ENCODE measurements around the gene DDX18. TPM values are rescaled to one million over a fixed set of nuclear protein-coding genes. Genes with fewer than 3 reads are reported as not detected.

Gene DDX18
- total RNA-seq, 2 donors from 2014 or later, result 36.4 to 45.8 TPM

DNA sequence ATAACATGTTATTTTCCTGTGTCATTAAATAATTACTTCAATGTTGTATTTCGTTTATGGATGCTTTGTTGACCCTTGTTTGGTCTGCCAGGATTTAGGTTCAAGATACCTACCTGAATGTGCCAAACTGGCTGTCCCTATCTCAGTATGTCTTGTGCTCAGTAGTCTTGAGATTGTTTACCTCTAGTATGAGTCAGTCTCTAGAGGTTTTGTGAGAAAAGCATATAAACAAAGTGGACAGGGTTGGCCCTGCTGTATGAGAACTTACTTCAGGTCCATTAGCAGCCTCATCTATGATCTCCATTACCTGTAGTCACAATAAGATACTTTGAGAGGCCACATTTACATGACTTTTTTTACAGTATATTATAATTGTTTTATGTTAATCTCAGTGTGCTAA lies 17.8 kb downstream of the DDX18 start:
- intact Hi-C loops (cut with DNase I), result no loop called here
- no peak for DNase-seq (ENCODE audit: low spot score)

DNA sequence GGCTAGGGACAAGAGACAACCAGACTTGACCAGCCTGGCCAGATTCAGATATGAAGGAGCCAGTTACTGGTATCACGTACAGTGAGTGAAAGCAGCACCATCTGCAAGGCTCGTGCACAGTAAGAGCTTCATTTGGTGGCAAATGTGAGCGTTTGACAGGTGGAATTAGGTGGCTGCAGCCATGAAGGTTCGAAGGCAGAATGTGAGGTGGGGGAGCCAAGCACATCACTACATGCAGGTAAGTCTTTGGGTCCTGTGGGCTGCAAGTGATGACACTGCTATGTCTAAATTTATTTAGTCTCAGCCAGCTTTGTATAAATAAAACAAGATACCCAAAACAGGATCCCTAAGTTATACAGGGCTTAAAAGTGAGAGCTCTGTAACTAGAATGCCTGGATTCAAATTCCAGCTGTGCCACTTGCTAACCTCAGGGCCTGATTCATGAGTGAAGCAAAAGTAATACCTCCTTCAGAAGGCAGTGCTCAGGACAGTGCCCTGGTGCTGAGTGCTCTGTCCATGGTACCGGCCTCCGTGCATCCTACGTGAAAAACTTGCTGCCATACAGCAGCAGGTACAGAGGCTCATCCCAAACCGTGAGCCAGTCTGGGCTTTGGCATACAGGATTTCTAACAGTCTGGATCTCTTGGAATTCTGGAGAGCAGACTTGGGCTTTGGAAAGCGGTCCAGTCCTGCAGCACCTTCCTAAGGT lies 18.6 kb downstream of the DDX18 start:
- no peak for DNase-seq (ENCODE audit: low spot score)
- intact Hi-C loops (cut with DNase I), result no loop called here

DNA sequence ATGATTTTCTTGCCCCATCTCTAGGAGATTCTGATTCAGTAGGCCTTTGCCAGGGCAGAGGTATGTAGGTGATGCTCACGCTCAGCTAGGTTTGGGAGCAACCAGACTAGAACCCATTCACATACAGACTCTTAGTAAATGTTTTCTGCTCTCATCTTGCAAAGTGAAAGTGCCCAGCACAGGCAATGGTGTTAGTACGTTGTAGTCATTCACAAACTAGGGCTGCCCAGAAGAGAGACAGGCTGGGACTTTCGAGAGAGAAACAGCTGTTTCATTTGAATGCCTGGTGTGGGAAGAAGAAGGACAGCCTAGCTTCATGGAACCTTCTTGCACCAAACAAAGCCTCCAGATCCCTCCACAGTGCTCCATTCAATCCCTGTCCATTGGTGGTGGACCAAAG lies 19.4 kb downstream of the DDX18 start:
- intact Hi-C loops (cut with DNase I), result no loop called here

DNA sequence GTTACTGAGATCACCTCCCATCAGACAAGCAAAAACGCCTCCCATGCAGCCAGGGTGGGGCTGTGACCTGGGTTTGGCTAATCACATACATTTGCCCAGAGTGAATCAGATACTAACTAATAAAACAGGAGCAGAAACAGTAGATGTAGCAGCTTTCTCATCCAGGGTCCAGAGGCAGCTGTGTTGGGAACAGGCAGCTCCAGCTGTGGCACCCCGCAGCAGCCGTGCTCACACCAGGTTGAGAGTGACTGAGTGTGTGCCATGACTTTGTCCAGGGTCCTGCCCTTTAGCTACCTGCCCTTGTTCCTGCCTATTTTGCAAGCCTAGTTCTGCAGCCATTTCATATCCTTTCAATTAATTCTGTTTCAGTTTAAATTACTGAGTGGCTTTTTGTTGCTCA lies 20.5 kb downstream of the DDX18 start:
- intact Hi-C loops (cut with DNase I), result loop anchor here in 1 of 2 donors (5.0 kb wide), 1 partner anchor 167 kb away; no protein-coding TSS in a partner anchor
- DNase-seq (ENCODE audit: low spot score), result no peak

More for the DNA sequence above, 19.4 kb downstream of the DDX18 start:
- DNase-seq (ENCODE audit: low spot score), result no peak

DNA sequence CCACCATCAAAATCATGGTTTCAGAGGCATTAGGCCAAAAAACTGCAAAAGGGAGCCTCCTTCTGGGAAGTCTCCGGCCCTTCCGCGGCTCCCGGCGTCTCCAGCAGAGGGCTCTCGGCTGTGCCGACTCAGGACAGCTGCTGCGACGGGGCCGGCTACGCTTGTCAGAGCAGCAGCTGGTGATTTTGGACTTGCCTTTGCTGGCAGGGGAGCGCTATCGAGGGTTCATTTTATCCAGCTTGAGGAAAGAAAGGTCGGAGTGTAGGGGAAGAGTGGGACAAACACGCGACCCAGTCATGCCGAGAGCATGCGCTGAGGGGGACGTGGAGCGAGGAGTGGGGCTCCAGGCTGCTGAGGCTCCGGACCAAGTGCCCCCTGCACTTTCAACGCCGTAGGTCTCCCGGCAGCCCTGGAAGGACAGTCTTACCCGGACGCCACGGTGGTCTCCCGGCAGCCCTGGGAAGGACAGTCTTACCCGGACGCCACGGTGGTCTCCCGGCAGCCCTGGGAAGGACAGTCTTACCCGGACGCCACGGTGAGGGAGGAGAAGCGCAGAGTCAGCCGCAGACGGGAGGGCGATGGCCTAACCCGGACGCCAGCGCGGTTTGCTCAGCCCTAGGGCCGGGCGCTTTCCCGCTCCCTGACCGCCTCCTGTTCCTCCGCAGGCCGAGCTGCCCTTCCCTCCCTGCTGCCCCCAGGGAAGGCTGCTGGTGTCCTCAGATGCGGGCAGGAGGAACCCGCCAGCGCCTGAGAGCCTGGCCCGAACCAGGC lies 21.7 kb downstream of the DDX18 start:
- DNase-seq (ENCODE audit: low spot score), result peak; percentile 96
- intact Hi-C loops (cut with DNase I), result loop anchor here in 1 of 2 donors (5.0 kb wide), 1 partner anchor 166 kb away; no protein-coding TSS in a partner anchor

DNA sequence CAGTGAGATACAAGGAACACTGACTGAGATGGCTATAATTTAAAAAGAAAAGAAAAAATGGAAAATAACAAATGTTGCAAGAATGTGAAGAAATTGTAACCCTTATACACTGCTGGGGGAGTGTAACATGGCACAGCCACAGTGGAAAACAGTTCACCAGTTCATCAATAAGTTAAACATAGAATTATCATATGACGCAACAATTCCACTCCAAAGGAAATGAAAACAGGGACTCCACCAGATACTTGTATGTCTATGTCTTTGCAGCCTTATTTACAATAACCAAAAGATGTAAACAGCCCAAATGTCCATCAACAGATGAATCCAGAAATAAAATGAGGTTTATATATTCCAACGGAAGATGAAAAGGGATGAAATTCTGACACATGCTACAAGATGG lies 30.8 kb downstream of the DDX18 start:
- intact Hi-C loops (cut with DNase I), result no loop called here
- DNase-seq (ENCODE audit: low spot score), result no peak

DNA sequence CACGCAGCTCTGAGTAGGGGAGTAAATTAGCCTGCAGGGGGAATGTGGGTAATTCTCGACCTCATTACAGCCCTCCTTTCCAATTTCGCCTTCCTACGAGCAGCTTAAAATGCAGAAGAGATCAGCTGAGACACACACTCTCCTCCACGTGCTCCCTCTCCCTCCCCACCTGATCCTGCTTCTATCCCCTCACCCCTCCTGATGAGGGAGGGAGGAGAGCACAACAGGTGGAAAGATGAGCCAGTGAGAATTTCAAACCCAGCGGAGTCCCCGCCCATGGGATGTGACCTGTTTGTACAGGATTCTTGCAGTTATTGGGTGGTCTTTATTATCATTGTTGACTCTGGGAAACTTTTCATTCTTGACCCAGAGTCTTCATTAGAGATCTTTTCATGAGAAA lies 35.5 kb downstream of the DDX18 start:
- no peak for DNase-seq (ENCODE audit: low spot score)
- intact Hi-C loops (cut with DNase I), result no loop called here

- intact Hi-C loops (cut with DNase I), result no loop called here
- DNase-seq (ENCODE audit: low spot score), result no peak
These were observed 36.0 kb downstream of the DDX18 start for GRCh38 chr2:117850461-117850860.

GRCh38 chr2:117851969-117852368 lies 37.5 kb downstream of the DDX18 start:
- DNase-seq (ENCODE audit: low spot score), result no peak
- intact Hi-C loops (cut with DNase I), result no loop called here

- intact Hi-C loops (cut with DNase I), result no loop called here
- no peak for DNase-seq (ENCODE audit: low spot score)
These were observed 38.8 kb downstream of the DDX18 start for GRCh38 chr2:117853316-117853715.

DNA sequence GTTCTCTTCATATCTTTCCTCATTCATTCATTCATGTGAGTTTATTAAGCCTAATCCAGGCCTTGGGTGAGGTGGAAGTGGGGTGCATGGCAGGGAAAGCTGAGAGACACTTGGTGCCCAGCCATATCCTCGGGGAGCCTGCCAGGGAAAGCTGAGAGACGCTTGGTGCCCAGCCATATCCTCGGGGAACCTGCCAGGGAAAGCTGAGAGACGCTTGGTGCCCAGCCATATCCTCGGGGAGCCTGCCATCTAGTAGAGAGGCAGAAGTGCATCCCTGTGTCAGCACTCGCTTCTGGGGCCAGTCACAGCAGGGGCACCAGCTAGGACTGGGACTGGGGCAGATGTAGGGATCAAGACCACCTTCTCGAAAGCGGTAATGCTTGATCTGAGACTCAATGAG lies 39.4 kb downstream of the DDX18 start:
- no peak for DNase-seq (ENCODE audit: low spot score)
- intact Hi-C loops (cut with DNase I), result no loop called here

DNA sequence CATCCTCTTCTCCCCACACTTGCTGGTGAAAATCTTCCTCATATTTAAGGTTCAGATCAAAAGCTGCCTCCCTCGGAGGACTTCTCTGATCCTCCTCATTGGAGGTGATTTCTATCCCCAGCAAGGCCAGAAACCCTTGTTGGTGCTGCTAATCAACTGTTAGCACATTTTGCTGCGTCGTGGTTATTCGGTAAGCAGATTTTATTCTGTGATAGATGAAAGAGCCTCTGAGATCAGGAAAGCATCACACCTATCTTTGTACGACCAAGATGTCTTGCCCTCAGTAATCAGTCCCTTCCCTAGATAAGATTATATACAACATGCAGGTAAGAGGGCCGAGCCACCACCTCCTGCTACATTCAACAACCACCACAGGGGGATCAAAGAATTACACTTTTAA lies 40.1 kb downstream of the DDX18 start:
- intact Hi-C loops (cut with DNase I), result no loop called here
- no peak for DNase-seq (ENCODE audit: low spot score)

GRCh38 chr2:117855886-117856285 lies 41.4 kb downstream of the DDX18 start:
- no peak for DNase-seq (ENCODE audit: low spot score)
- intact Hi-C loops (cut with DNase I), result no loop called here

DNA sequence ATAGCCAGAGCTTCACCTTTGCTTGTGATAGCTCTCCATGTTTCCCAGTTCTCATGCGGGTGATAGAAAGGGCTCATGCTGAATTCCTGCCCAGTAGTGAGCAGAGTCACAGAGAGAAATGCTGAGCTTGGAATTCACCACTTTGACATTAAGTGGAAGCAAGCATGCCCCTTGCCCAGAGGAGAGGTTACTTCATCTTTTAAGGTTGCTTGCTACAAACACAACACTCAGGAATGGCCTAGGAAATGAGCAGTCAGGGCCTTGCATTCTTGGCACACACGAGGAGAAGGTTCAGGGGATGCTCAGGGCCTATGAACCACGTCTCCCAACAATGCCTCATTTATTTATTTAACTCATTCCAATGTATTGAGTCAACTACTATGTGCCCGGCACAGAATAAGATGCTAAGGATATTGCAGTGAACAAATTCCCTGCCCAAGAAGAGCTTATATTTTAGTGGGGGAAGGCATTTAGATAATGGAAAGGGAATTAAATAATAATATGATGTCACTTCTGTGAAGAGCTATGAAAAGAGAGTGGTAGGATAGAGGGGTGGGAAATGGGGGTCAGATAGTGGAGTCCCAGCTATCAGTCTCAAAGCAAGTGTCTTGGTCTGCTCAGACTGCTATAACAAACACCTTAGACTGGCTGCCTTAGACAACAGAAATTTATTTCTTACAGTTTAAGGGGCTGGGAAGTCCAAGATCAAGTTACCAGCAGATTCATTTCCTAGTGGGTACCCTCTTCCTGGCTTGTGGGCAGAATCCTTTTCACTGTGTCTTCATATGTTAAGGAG lies 42.1 kb downstream of the DDX18 start:
- DNase-seq (ENCODE audit: low spot score), result no peak
- intact Hi-C loops (cut with DNase I), result no loop called here

DNA sequence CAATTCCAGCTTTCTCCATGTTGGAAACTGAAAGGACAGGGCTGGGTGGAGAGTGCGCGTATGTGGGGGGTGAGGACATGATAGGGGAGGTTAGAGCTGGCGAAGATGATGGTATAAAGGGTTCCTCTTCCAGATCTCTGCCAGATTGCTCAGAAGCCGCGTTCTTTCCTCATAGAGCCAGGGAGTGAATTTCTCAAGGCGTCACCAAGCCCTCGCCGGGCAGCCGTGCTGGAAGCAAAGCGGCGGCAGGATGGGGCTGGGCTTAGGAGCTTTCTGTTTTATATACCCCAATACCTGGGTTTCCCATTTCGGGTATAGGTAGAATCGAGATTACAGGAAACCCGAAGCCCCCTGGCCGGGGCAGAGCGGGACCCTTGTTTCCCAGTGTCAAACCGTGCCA lies 43.8 kb downstream of the DDX18 start:
- no peak for DNase-seq (ENCODE audit: low spot score)
- intact Hi-C loops (cut with DNase I), result no loop called here

GRCh38 chr2:117858892-117859531 lies 44.5 kb downstream of the DDX18 start:
- no peak for DNase-seq (ENCODE audit: low spot score)
- intact Hi-C loops (cut with DNase I), result no loop called here

GRCh38 chr2:117859532-117859911 lies 45.0 kb downstream of the DDX18 start:
- DNase-seq (ENCODE audit: low spot score), result no peak
- intact Hi-C loops (cut with DNase I), result no loop called here

- intact Hi-C loops (cut with DNase I), result no loop called here
- DNase-seq (ENCODE audit: low spot score), result no peak
These were observed 45.6 kb downstream of the DDX18 start for GRCh38 chr2:117859924-117860647.

GRCh38 chr2:117862459-117862858 lies 48.0 kb downstream of the DDX18 start:
- intact Hi-C loops (cut with DNase I), result no loop called here
- no peak for DNase-seq (ENCODE audit: low spot score)

All from posterior vena cava (tissue), 2 donors.